AG09319 (cell line): ENCODE results near the gene CDH12.
"Not testable (repeated sequence)": the region's sequence is repeated elsewhere in the genome, so short reads cannot be mapped to it uniquely, and the experiment has no call there.

Experiments used
- DNase-seq: peaks from one replicate; pipeline ENCODE4 v3.0.0-alpha.2; 2010; ENCODE audit warnings: low read depth; ENCODE audit errors: extremely low read depth
- CTCF ChIP-seq: IDR thresholded peaks from 2 replicates; pipeline ENCODE4 v1.5.1; 2011; ENCODE audit warnings: low read depth, mild to moderate bottlenecking, inconsistent platforms, low read length, moderate library complexity

CDH12 gene

GRCh38 chr5:22531986-22532385 is 321.2 kb downstream of the CDH12 start:
- no peak for DNase-seq
- TF ChIP-seq CTCF = no peak

- DNase-seq = no peak
- TF ChIP-seq CTCF = no peak
Measured at GRCh38 chr5:22521521-22521920, 331.6 kb downstream of the CDH12 start.

- DNase-seq = not testable (repeated sequence)
Measured at GRCh38 chr5:22516497-22516896, 336.6 kb downstream of the CDH12 start.

- TF ChIP-seq CTCF = no peak
- DNase-seq = no peak
Measured at GRCh38 chr5:22514231-22514630, 338.9 kb downstream of the CDH12 start.

GRCh38 chr5:22505891-22506290 is 347.3 kb downstream of the CDH12 start:
- TF ChIP-seq CTCF = no peak
- DNase-seq = no peak

GRCh38 chr5:22504411-22504810 is 348.7 kb downstream of the CDH12 start:
- no peak for TF ChIP-seq CTCF
- no peak for DNase-seq

GRCh38 chr5:22500556-22500955 is 352.6 kb downstream of the CDH12 start:
- no peak for TF ChIP-seq CTCF
- no peak for DNase-seq

GRCh38 chr5:22496666-22497065 is 356.5 kb downstream of the CDH12 start:
- TF ChIP-seq CTCF = no peak
- DNase-seq = no peak
